ENCODE results near the gene TRPM5.

Gene TRPM5, protein sequence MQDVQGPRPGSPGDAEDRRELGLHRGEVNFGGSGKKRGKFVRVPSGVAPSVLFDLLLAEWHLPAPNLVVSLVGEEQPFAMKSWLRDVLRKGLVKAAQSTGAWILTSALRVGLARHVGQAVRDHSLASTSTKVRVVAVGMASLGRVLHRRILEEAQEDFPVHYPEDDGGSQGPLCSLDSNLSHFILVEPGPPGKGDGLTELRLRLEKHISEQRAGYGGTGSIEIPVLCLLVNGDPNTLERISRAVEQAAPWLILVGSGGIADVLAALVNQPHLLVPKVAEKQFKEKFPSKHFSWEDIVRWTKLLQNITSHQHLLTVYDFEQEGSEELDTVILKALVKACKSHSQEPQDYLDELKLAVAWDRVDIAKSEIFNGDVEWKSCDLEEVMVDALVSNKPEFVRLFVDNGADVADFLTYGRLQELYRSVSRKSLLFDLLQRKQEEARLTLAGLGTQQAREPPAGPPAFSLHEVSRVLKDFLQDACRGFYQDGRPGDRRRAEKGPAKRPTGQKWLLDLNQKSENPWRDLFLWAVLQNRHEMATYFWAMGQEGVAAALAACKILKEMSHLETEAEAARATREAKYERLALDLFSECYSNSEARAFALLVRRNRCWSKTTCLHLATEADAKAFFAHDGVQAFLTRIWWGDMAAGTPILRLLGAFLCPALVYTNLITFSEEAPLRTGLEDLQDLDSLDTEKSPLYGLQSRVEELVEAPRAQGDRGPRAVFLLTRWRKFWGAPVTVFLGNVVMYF (N-terminal part only)
- long read RNA-seq: 0 reads

DNA sequence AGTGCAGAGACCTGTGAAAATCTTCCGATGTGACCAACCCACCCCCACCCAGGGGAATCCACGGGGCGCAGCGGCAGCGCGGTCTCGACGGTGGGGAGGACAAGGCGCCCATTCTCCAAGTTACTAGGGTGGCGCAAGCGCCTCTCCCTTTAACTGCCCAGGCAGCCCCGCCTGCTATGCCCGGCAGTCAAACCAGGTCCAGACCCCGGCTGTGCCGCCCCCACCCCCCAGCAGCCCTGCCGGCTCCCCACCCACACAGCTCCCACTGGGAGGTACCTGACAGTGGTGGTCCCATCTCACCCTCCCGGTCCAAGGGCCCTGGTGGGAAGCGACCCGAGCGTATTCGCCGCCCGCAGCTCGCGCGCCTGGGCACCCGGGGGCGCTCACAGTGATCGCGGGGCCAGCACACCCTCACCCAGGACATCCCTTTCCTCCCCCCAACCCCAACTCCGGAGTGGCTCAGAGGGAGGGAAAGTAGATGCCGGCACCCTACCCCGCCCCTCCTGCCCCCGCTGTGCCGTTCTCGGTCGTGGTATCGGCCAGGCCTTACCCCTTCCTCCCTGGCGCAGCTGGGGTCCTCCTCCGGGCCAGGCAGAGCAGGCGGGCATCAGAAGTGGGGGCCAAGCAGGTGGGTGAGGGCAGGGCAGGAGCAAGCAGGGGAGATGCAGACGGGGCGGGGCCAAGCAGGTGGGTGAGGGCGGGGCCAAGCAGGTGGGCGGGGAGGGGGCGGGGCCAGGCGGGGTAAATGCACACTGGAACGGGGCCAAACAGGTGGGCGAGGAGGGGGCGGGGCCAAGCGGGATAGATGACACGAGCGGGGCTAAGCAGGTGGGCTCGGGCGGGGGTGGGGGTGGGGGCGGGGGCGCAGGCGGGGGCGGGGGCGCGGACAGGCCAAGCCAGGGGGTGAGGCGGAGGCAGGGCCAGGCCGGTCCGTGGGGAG is at the start of gene TRPM5:
TRPM5 (minus strand) TSS at position 634 of the 940 bp plus-strand sequence. CDS start 21,478 bp downstream, outside the sequence.
- Histone ChIP-seq H3K27ac (replicated peaks) (no peak within 1 kb of the TSS), H3K27me3 (ENCODE audit: insufficient read depth, poor library complexity, severe bottlenecking) (peaks cover 24% of the 10 kb centered on the region), H3K4me3 (replicated peaks; ENCODE audit: insufficient read depth, low read length) (peak within 1 kb of the TSS; percentile 30)
- DNase-seq (ENCODE audit: low read depth in 1 of 2, low spot score in 1 of 2): no peak
- TF ChIP-seq GABPA (IDR thresholded peaks at IDR 0.05; ENCODE audit: low read depth) (no peak), SPI1 (IDR thresholded peaks at IDR 0.05; ENCODE audit: borderline replicate concordance, low read depth) (no peak), CTCF (IDR thresholded peaks at IDR 0.05; ENCODE audit: insufficient read depth, low read length) (no peak), REST (IDR thresholded peaks at IDR 0.05; ENCODE audit: insufficient replicate concordance, low read depth) (no peak), POLR2AphosphoS5 (IDR thresholded peaks at IDR 0.05; ENCODE audit: low read depth) (no peak)

DNA sequence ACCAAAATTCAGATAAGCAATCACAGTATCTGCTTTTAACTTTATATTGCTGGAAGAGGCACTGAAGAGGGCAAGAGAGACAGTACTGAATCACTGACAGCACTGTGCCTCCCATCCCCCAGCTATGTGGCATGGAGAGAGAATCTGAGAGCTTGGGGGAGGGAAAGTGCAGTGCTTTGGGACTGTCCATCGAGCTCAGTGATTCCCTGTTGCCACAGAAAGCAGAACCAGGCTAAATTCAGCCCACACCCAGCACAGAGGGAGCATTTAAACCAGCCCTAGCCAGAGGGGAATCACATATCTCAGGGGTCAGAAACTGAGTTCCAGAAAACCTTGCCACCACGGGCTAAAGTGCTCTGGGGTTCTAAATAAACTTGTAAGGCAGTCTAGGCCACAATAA is 44.8 kb upstream of the TRPM5 start:
- TF ChIP-seq REST (IDR thresholded peaks at IDR 0.05; ENCODE audit: insufficient replicate concordance, low read depth): no peak
- no peak for TF ChIP-seq POLR2AphosphoS5 (IDR thresholded peaks at IDR 0.05; ENCODE audit: low read depth)
- no peak for TF ChIP-seq CTCF (IDR thresholded peaks at IDR 0.05; ENCODE audit: insufficient read depth, low read length)
- TF ChIP-seq GABPA (IDR thresholded peaks at IDR 0.05; ENCODE audit: low read depth): no peak
- TF ChIP-seq SPI1 (IDR thresholded peaks at IDR 0.05; ENCODE audit: borderline replicate concordance, low read depth): no peak
- DNase-seq (ENCODE audit: low read depth in 1 of 2, low spot score in 1 of 2): no peak
- H3K27me3 ChIP-seq (ENCODE audit: insufficient read depth, poor library complexity, severe bottlenecking): peaks cover 4% of the 10 kb centered on the region
- no peak overlapping the region for H3K4me3 ChIP-seq (replicated peaks; ENCODE audit: insufficient read depth, low read length)
- H3K27ac ChIP-seq (replicated peaks): no peak overlapping the region

GRCh38 chr11:2488004-2488403 is 43.7 kb upstream of the TRPM5 start:
- no peak for TF ChIP-seq REST (IDR thresholded peaks at IDR 0.05; ENCODE audit: insufficient replicate concordance, low read depth)
- no peak for TF ChIP-seq GABPA (IDR thresholded peaks at IDR 0.05; ENCODE audit: low read depth)
- TF ChIP-seq POLR2AphosphoS5 (IDR thresholded peaks at IDR 0.05; ENCODE audit: low read depth): no peak
- no peak for TF ChIP-seq CTCF (IDR thresholded peaks at IDR 0.05; ENCODE audit: insufficient read depth, low read length)
- TF ChIP-seq SPI1 (IDR thresholded peaks at IDR 0.05; ENCODE audit: borderline replicate concordance, low read depth): no peak
- no peak overlapping the region for H3K4me3 ChIP-seq (replicated peaks; ENCODE audit: insufficient read depth, low read length)
- H3K27ac ChIP-seq (replicated peaks): no peak overlapping the region
- peaks cover 4% of the 10 kb centered on the region for H3K27me3 ChIP-seq (ENCODE audit: insufficient read depth, poor library complexity, severe bottlenecking)
- no peak for DNase-seq (ENCODE audit: low read depth in 1 of 2, low spot score in 1 of 2)

Measured in HL-60 (cell line).